ENCODE data around the gene PALD1.

The PALD1 gene

GRCh38 chr10:70538195-70538520 lies 59.6 kb downstream of the PALD1 start:
- DNase-seq = no peak

- DNase-seq = no peak
These were observed 60.3 kb downstream of the PALD1 start for GRCh38 chr10:70538731-70539338.

- no peak for DNase-seq
These were observed 60.9 kb downstream of the PALD1 start for GRCh38 chr10:70539471-70539870.

- no peak for DNase-seq
These were observed 61.7 kb downstream of the PALD1 start for GRCh38 chr10:70540089-70540788.

- no peak for DNase-seq
These were observed 62.3 kb downstream of the PALD1 start for GRCh38 chr10:70540789-70541360.

- DNase-seq = no peak
These were observed 63.4 kb downstream of the PALD1 start for GRCh38 chr10:70541736-70542564.

- DNase-seq = no peak
These were observed 64.0 kb downstream of the PALD1 start for GRCh38 chr10:70542565-70542938.

GRCh38 chr10:70543911-70544310 lies 65.3 kb downstream of the PALD1 start:
- no peak for DNase-seq

- no peak for DNase-seq
These were observed 66.1 kb downstream of the PALD1 start for GRCh38 chr10:70544431-70545340.

- DNase-seq = no peak
These were observed 68.0 kb downstream of the PALD1 start for GRCh38 chr10:70546584-70546983.

GRCh38 chr10:70549351-70549961 lies 70.9 kb downstream of the PALD1 start:
- DNase-seq = no peak

GRCh38 chr10:70549962-70550458 lies 71.4 kb downstream of the PALD1 start:
- no peak for DNase-seq

GRCh38 chr10:70550459-70550858 lies 71.9 kb downstream of the PALD1 start:
- no peak for DNase-seq

GRCh38 chr10:70551466-70551865 lies 72.9 kb downstream of the PALD1 start:
- DNase-seq = no peak

GRCh38 chr10:70551971-70552422 lies 73.4 kb downstream of the PALD1 start:
- DNase-seq = no peak

GRCh38 chr10:70552586-70552985 lies 74.0 kb downstream of the PALD1 start:
- DNase-seq = no peak

GRCh38 chr10:70555371-70555770 lies 76.8 kb downstream of the PALD1 start:
- no peak for DNase-seq

- DNase-seq = no peak
These were observed 78.7 kb downstream of the PALD1 start for GRCh38 chr10:70557086-70557845.

- DNase-seq = no peak
These were observed 79.3 kb downstream of the PALD1 start for GRCh38 chr10:70557876-70558275.

GRCh38 chr10:70558295-70558694 lies 79.7 kb downstream of the PALD1 start:
- no peak for DNase-seq
